HepG2 (cell line): ENCODE results near the gene CHCHD3. TPM values are rescaled to one million over a fixed set of nuclear protein-coding genes. Genes with fewer than 3 reads are reported as not detected.

Experiments used
- ATAC-seq: fragments of 200-7000 bp; cut with Tn5 transposase; 3 replicates; pipeline ENCODE4 v1.9.1; 2020; ENCODE audit warnings: mild to moderate bottlenecking, moderate library complexity
- BruUV-seq: library from RNA; stranded (reverse); fragments of 400-500 nt; replicated peaks from 2 replicates; lab custom pipeline; 2021; lab: Mats Ljungman, UMichigan
- CTCF ChIA-PET: fragments of 300-600 bp; formaldehyde crosslinking; extraction: SDS; loops from one replicate; lab custom pipeline; 2021; ENCODE audit warnings: low total read pairs, inconsistent platforms, low intra/inter-chr PET ratio; lab: Yijun Ruan, JAX
- POLR2A ChIA-PET: fragments of 350-600 bp; sonication (Branson Sonifier 250); formaldehyde crosslinking; loops from one replicate; lab custom pipeline; 2020; ENCODE audit warnings: antibody characterized with exemption, inconsistent platforms; lab: Yijun Ruan, JAX
- DNase-seq: peaks from one replicate; pipeline ENCODE4 v3.0.0-alpha.2; 2015; ENCODE audit warnings: low spot score
- FAIRE-seq: peaks from 3 replicates; lab custom pipeline; 2011; peaks lifted over from hg19 to GRCh38; lab: Jason Lieb, UNC
- H2AFZ ChIP-seq: one replicate; pipeline ENCODE4 v1.6.1; 2011; ENCODE audit warnings: low read length, inconsistent platforms
- H3K27ac ChIP-seq: fragments of 300-600 bp; 3 replicates; pipeline ENCODE4 v1.8.0; 2011; ENCODE audit warnings: mixed run types, mild to moderate bottlenecking, mixed read lengths, low read length, inconsistent platforms; ENCODE audit not compliant: insufficient read depth; ENCODE audit errors: extremely low read length
- H3K27me3 ChIP-seq, 2 experiments: fragments of 200-600 bp in 1 of 2; 2 replicates in 1 of 2; 3 replicates in 1 of 2; pipeline versions ENCODE4 v1.6.0 to v1.8.0; 2011; ENCODE audit warnings: low read length in 2 of 2, mild to moderate bottlenecking in 2 of 2, moderate library complexity in 2 of 2, inconsistent platforms in 1 of 2; ENCODE audit not compliant: insufficient read depth in 2 of 2, control insufficient read depth in 1 of 2
- H3K36me3 ChIP-seq, 2 experiments: fragments of 200-600 bp in 1 of 2; replicated peaks in 1 of 2; 2 replicates in 1 of 2; 3 replicates in 1 of 2; pipeline versions ENCODE4 v1.5.1 to v1.8.0; 2011; ENCODE audit warnings: low read length in 2 of 2, inconsistent platforms in 1 of 2; ENCODE audit not compliant: insufficient read depth in 2 of 2, control insufficient read depth in 1 of 2
- H3K4me1 ChIP-seq: 2 replicates; pipeline ENCODE4 v1.5.1; 2012; ENCODE audit warnings: low read length, inconsistent platforms; ENCODE audit not compliant: insufficient read depth
- H3K4me2 ChIP-seq: 2 replicates; pipeline ENCODE4 v1.6.0; 2011; ENCODE audit warnings: low read depth, low read length, inconsistent platforms
- H3K4me3 ChIP-seq, 3 experiments: fragments of 200-600 bp in 1 of 3; sonication (generic), shearing (Covaris generic) in 1 of 3; replicated peaks in 1 of 3; 2 replicates each; pipeline ENCODE4 v1.5.1; 2011 to 2016; ENCODE audit warnings: low read length in 3 of 3, inconsistent platforms in 2 of 3, low read depth in 2 of 3, mild to moderate bottlenecking in 2 of 3, control low read depth in 1 of 3, mixed read lengths in 1 of 3; ENCODE audit not compliant: insufficient read depth in 1 of 3
- H3K79me2 ChIP-seq: one replicate; pipeline ENCODE4 v1.6.1; 2011; ENCODE audit warnings: low read length, inconsistent platforms; ENCODE audit not compliant: insufficient read depth
- H3K9ac ChIP-seq: 2 replicates; pipeline ENCODE4 v1.6.0; 2011; ENCODE audit warnings: mild to moderate bottlenecking, low read depth, low read length, inconsistent platforms; ENCODE audit not compliant: insufficient read depth
- H3K9me3 ChIP-seq: 2 replicates; pipeline ENCODE4 v1.5.1; 2012; ENCODE audit warnings: mild to moderate bottlenecking, low read length
- H4K20me1 ChIP-seq: 2 replicates; pipeline ENCODE4 v1.6.0; 2011; ENCODE audit warnings: inconsistent platforms, mild to moderate bottlenecking, low read length, moderate library complexity; ENCODE audit not compliant: insufficient read depth
- ATF7 ChIP-seq, 2 experiments: fragments of 450-650 bp in 1 of 2; sonication (generic) in 1 of 2; formaldehyde crosslinking in 1 of 2; IDR thresholded peaks; 2 replicates each; pipeline versions ENCODE4 v1.4.0 to v1.6.1; 2016 to 2020; ENCODE audit warnings: antibody characterized with exemption in 1 of 2, mild to moderate bottlenecking in 1 of 2, missing genetic modification reagents in 1 of 2
- BRD4 ChIP-seq: sonication (generic); formaldehyde crosslinking; IDR thresholded peaks from 2 replicates; pipeline ENCODE4 v1.4.0; 2020; ENCODE audit warnings: missing genetic modification reagents
- HNRNPUL1 ChIP-seq: fragments of 200-400 bp; formaldehyde crosslinking; IDR thresholded peaks from 2 replicates; pipeline ENCODE4 v1.6.1; 2017; ENCODE audit warnings: low read depth, mild to moderate bottlenecking, low read length, moderate library complexity
- MED1 ChIP-seq: sonication (generic); formaldehyde crosslinking; IDR thresholded peaks from 2 replicates; pipeline ENCODE4 v1.4.0; 2020; ENCODE audit warnings: missing genetic modification reagents
- NBN ChIP-seq: fragments of 450-650 bp; conservative IDR thresholded peaks from 2 replicates; pipeline ENCODE4 v1.6.1; 2017
- SMAD9 ChIP-seq: sonication (generic); formaldehyde crosslinking; IDR thresholded peaks from 2 replicates; pipeline ENCODE4 v1.5.1; 2020; ENCODE audit warnings: mild to moderate bottlenecking, missing genetic modification reagents
- ZMYM2 ChIP-seq: sonication (generic); formaldehyde crosslinking; IDR thresholded peaks from 2 replicates; pipeline ENCODE4 v1.8.0; 2022; ENCODE audit warnings: mild to moderate bottlenecking, missing genetic modification reagents
- ZNF12 ChIP-seq: sonication (generic); formaldehyde crosslinking; IDR thresholded peaks from 2 replicates; pipeline ENCODE4 v1.5.0; 2020; ENCODE audit warnings: missing genetic modification reagents
- ZNF510 ChIP-seq: sonication (generic); formaldehyde crosslinking; IDR thresholded peaks from 2 replicates; pipeline ENCODE4 v1.4.0; 2020; ENCODE audit warnings: low read depth, mild to moderate bottlenecking, missing genetic modification reagents
- ZSCAN29 ChIP-seq: sonication (generic); formaldehyde crosslinking; conservative IDR thresholded peaks from 2 replicates; pipeline ENCODE4 v1.4.0; 2020; ENCODE audit warnings: mild to moderate bottlenecking, missing genetic modification reagents
- WGBS: methylation state at CpG from one replicate; pipeline ENCODE4 v1.1.6; 2017; ENCODE audit warnings: low lambda C conversion rate; 5-methylcytosine and 5-hydroxymethylcytosine counted together
- in situ Hi-C: cut with HindIII; loops from 2 replicates; pipeline ENCODE4 v1.10.0; 2017; ENCODE audit warnings: low pct_unique_long_range_greater_than_20kb; ENCODE audit not compliant: extremely low pct_ligation_motif_present
- intact Hi-C: fragments of 100-400 bp; cut with micrococcal nuclease; formaldehyde crosslinking; loops from one replicate; pipeline ENCODE4 v1.10.0; 2022; ENCODE audit not compliant: unreplicated experiment
- polyA plus RNA-seq, 8 experiments: library from polyadenylated mRNA; depleted of rRNA in 3 of 8; stranded (reverse) in 7 of 8; unstranded in 1 of 8; fragments of >200 nt; fragmentation: Illumina TruSeq in 4 of 8; extraction: Trizol in 4 of 8; gene quantifications; 2 replicates each; pipeline versions ENCODE4 v1.2.1 to v1.2.3, GENCODE V29; 2011 to 2016; ENCODE audit warnings: low read depth in 4 of 8, missing spikeins in 1 of 8, mixed read lengths in 1 of 8; ENCODE audit not compliant: insufficient read depth in 1 of 8
- total RNA-seq, 5 experiments: library from RNA; depleted of rRNA; stranded (reverse); fragments of >200 nt; fragmentation: Illumina TruSeq; extraction: Trizol; gene quantifications; 2 replicates each; pipeline ENCODE4 v1.2.3, GENCODE V29; 2016; ENCODE audit warnings: low read depth in 1 of 5

The CHCHD3 gene
- total and polyA plus RNA-seq, 2 of the 13 experiments (the other 11 are each of a cell fraction or from before 2014, with no cell fraction given): 32.7 to 86.8 TPM

DNA sequence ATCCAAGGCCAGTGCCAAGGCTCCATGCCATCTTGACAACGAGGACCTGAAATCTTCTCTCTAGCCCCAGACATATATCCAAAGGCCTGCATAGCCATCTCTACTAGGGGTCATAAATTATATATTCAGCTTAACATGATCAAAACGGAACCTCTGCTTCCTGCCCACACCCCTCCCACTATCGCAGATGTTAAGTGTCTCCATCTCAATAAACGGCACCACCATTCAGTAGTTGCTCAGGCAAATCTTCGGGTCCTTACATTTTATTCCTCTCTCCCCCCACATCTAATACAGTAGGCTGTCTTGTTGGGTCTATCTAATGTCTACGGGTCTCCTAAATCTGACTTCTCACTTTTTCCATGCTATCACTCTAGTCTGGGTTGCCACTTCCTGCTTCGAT, 304.5 kb downstream of the CHCHD3 start:
- Histone ChIP-seq H3K4me1 (no peaks in the 10 kb centered on the region), H4K20me1 (no peaks in the 10 kb centered on the region), H3K79me2 (no peaks in the 10 kb centered on the region), H3K9ac (no peak overlapping the region), H3K36me3 (no peaks in the 10 kb centered on the region), H3K27me3 (no peaks in the 10 kb centered on the region), H2AFZ (no peak overlapping the region), H3K4me3 (no peak overlapping the region), H3K4me2 (no peak overlapping the region), H3K27ac (no peak overlapping the region), H3K9me3 (no peaks in the 10 kb centered on the region)
- CTCF ChIA-PET: no interaction called here
- in situ Hi-C loops: no loop called here
- DNase-seq (no peak), FAIRE-seq (no peak), ATAC-seq (no peak)
- intact Hi-C loops: no loop called here
- POLR2A ChIA-PET: no interaction called here
- no peak for TF ChIP-seq MED1
- TF ChIP-seq ZNF510 (CRISPR knock-in tag): no peak
- no peak for TF ChIP-seq ZNF12 (CRISPR knock-in tag)
- no peak for TF ChIP-seq ZSCAN29 (CRISPR knock-in tag)
- no peak for TF ChIP-seq BRD4 (CRISPR knock-in tag)
- TF ChIP-seq SMAD9 (CRISPR knock-in tag): no peak
- WGBS: 48% methylated on average over 7 of the region's 7 CpGs
- BruUV-seq: no TSS peak

GRCh38 chr7:132776048-132776620, 305.8 kb downstream of the CHCHD3 start:
- Histone ChIP-seq H3K27ac (no peak overlapping the region), H3K4me2 (no peak overlapping the region), H4K20me1 (no peaks in the 10 kb centered on the region), H3K27me3 (no peaks in the 10 kb centered on the region), H3K4me1 (no peaks in the 10 kb centered on the region), H3K79me2 (no peaks in the 10 kb centered on the region), H2AFZ (no peak overlapping the region), H3K36me3 (no peaks in the 10 kb centered on the region), H3K9ac (no peak overlapping the region), H3K4me3 (no peak overlapping the region), H3K9me3 (no peaks in the 10 kb centered on the region)
- POLR2A ChIA-PET: no interaction called here
- DNase-seq (no peak), FAIRE-seq (no peak), ATAC-seq (no peak)
- intact Hi-C loops: no loop called here
- CTCF ChIA-PET: no interaction called here
- peak; percentile 31; the same call in 1 of the 2 replicates for TF ChIP-seq ATF7 (IDR thresholded peaks at IDR 0.05)
- TF ChIP-seq ATF7 (CRISPR knock-in tag; IDR thresholded peaks at IDR 0.05): no peak
- no peak for TF ChIP-seq ZMYM2 (CRISPR knock-in tag)
- TF ChIP-seq HNRNPUL1: no peak
- TF ChIP-seq NBN: no peak
- in situ Hi-C loops: no loop called here
- WGBS: 54% methylated on average over 5 of the region's 5 CpGs
- BruUV-seq: no TSS peak
